ENCODE results near the gene HDAC6. TPM values are rescaled to one million over a fixed set of nuclear protein-coding genes. Genes with fewer than 3 reads are reported as not detected.

HDAC6 gene
- total and polyA plus RNA-seq, 12 donors, result 45.1 to 303 (median 78.1) TPM

DNA sequence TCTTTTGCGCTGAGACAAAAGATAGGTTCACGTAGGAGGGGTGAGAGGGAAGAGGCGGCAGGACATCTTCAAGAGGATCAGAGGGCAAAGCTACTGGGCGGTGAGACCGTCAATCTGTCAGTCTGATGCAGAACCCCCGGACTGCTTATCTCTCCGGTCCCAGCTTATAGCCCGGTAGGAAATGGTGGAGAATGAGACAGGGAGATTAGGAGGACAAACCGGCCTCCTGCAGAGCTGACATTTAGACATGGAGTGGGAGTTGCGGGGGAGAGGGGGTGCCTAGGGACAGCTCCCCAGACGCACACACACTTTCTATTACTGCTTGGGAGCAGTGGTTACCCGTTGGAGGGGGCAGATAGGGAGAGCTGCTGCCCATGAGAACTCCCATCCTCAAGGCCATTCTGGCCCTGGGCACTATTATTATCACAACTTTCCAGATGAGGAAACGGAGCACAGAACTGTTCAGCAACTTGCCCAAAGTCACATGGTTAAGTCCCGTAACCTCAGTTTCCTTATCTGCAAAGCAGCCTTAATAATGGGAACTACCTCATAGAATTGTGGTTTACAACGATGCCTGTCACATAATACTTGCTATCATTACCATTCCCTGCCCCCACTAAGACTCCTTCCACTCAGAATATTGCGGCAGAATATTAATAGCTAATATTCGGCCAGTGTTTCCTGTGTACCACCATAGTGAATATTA lies 1.1 kb upstream of the HDAC6 start:
- no peaks in the 10 kb centered on the region for H3K4me1 ChIP-seq (replicated peaks in 1 of 2)
- whole genome bisulfite sequencing, 4 donors, result 19 to 58% (median 37%) methylated on average over 10 to 17 of the region's 17 CpGs
- intact Hi-C loops (cut with DNase I), result no loop called here
- no peaks in the 10 kb centered on the region for H3K9me3 ChIP-seq (replicated peaks in 1 of 3)
- TF ChIP-seq, protein P1, sequence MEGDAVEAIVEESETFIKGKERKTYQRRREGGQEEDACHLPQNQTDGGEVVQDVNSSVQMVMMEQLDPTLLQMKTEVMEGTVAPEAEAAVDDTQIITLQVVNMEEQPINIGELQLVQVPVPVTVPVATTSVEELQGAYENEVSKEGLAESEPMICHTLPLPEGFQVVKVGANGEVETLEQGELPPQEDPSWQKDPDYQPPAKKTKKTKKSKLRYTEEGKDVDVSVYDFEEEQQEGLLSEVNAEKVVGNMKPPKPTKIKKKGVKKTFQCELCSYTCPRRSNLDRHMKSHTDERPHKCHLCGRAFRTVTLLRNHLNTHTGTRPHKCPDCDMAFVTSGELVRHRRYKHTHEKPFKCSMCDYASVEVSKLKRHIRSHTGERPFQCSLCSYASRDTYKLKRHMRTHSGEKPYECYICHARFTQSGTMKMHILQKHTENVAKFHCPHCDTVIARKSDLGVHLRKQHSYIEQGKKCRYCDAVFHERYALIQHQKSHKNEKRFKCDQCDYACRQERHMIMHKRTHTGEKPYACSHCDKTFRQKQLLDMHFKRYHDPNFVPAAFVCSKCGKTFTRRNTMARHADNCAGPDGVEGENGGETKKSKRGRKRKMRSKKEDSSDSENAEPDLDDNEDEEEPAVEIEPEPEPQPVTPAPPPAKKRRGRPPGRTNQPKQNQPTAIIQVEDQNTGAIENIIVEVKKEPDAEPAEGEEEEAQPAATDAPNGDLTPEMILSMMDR (IDR thresholded peaks at IDR 0.05), result no peak
- no peak for TF ChIP-seq POLR2A (IDR thresholded peaks at IDR 0.05)
- no peaks in the 10 kb centered on the region for H3K27me3 ChIP-seq
- H3K27ac ChIP-seq, result peak overlapping the region; percentile 53 to 96 (median 93)
- H3K4me3 ChIP-seq, result peak overlapping the region in 3 of 4 donors; percentile 20 to 64 (median 40)
- peaks cover 0 to 4% of the 10 kb centered on the region in 2 donors for H3K36me3 ChIP-seq (replicated peaks in 1 of 2)
- peak in 1 of 7 donors; percentile 52 for DNase-seq

DNA sequence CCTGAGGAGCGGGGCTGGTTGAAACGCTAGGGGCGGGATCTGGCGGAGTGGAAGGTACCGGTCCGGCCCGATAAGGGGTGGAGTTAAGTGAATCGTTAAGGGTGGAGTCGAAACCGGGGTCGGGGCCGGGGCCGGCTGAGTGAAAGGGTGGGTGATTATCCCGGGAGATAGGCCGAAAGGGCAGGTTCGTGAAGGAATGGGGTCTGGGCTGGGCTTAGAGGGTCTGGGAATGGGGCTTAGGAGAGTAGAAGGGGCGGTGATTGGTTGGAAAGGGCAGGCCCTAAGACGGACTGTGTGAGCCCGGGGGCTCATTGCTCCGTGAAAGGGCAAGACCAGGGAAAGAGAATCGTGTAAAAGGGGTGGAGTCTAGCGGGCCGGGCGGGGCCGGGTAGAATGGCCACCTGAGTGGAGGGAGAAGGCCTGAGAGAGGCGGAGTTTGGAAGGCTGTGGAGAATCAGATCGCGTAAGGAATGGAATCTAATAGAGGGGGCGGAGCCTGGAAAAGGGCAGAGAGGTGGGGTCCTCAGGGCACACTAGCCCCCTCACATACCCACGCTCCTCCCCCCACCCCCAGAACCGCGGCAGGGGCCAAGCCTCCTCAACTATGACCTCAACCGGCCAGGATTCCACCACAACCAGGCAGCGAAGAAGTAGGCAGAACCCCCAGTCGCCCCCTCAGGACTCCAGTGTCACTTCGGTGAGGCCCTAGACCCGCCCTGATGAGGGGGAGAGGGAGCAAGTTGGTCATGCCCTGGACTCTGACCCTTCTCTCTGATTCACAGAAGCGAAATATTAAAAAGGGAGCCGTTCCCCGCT lies 430 bp downstream of the HDAC6 start:
- WGBS, 4 donors, result 2 to 50% (median 20%) methylated on average over 25 to 40 of the region's 40 CpGs
- intact Hi-C loops (cut with DNase I), result no loop called here

DNA sequence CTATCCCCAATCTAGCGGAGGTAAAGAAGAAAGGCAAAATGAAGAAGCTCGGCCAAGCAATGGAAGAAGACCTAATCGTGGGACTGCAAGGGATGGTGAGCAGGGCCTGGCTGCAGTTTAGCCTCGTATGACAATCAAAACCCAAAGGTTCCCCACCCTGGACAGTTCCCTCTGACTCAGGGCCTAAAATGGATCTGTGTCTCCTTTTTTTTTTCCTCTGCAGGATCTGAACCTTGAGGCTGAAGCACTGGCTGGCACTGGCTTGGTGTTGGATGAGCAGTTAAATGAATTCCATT lies 986 bp downstream of the HDAC6 start:
- H3K4me3 ChIP-seq, result peak overlapping the region in 2 of 4 donors; percentile 30 to 61
- H3K27me3 ChIP-seq, result no peaks in the 10 kb centered on the region
- WGBS, 4 donors, result 40 to 60% (median 50%) methylated on average over 4 of the region's 4 CpGs; no CpG with 5 or more reads in 1 of the 4 donors
- H3K4me1 ChIP-seq (replicated peaks in 1 of 2), result no peaks in the 10 kb centered on the region
- H3K36me3 ChIP-seq (replicated peaks in 1 of 2), result peaks cover 0 to 9% of the 10 kb centered on the region in 2 donors
- DNase-seq, result no peak
- no peaks in the 10 kb centered on the region for H3K9me3 ChIP-seq (replicated peaks in 1 of 3)
- intact Hi-C loops (cut with DNase I), result no loop called here
- no peak for TF ChIP-seq POLR2A (IDR thresholded peaks at IDR 0.05)
- TF ChIP-seq, protein P1 (IDR thresholded peaks at IDR 0.05), result no peak
- peak overlapping the region in 4 of 5 donors; percentile 82 to 100 (median 96) for H3K27ac ChIP-seq

More for the DNA sequence above, 430 bp downstream of the HDAC6 start:
- peak; percentile 55 to 82 for TF ChIP-seq POLR2A (IDR thresholded peaks at IDR 0.05)
- TF ChIP-seq, protein P1 (IDR thresholded peaks at IDR 0.05), result peak in 1 of 6 experiments; percentile 9
- Histone ChIP-seq H3K27me3 (no peaks in the 10 kb centered on the region), H3K4me1 (replicated peaks in 1 of 2) (no peaks in the 10 kb centered on the region), H3K36me3 (replicated peaks in 1 of 2) (peaks cover 0 to 9% of the 10 kb centered on the region in 2 donors), H3K9me3 (replicated peaks in 1 of 3) (no peaks in the 10 kb centered on the region), H3K4me3 (peak overlapping the region in 2 of 4 donors; percentile 30 to 61), H3K27ac (peak overlapping the region; percentile 82 to 100 (median 94))
- DNase-seq, result peak; percentile 77 to 93 (median 89)

DNA sequence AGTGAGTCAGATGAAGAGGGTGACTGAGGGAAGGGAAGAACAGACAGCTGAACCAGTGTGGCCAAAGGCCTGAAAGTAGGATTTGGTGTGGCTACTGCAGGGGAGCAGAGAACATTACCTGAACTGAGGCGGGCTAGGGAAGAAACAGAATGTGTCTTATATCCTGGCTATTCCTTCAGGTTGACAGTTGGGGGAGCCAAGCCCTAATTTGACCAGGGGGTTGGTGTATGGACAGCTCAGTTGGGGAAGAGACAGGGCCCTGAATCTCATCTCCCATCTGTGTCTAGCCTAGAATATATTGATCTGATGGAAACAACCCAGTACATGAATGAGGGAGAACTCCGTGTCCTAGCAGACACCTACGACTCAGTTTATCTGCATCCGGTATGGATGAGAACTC lies 4.2 kb downstream of the HDAC6 start:
- H3K27ac ChIP-seq, result no peak overlapping the region
- H3K9me3 ChIP-seq (replicated peaks in 1 of 3), result no peaks in the 10 kb centered on the region
- intact Hi-C loops (cut with DNase I), result no loop called here
- DNase-seq, result no peak
- peaks cover 0 to 9% of the 10 kb centered on the region in 2 donors for H3K36me3 ChIP-seq (replicated peaks in 1 of 2)
- no peaks in the 10 kb centered on the region for H3K27me3 ChIP-seq
- 82 to 100% (median 93%) methylated on average over 3 to 4 of the region's 4 CpGs for WGBS, 4 donors
- no peak for TF ChIP-seq POLR2A (IDR thresholded peaks at IDR 0.05)
- TF ChIP-seq, protein P1 (IDR thresholded peaks at IDR 0.05), result no peak
- no peak overlapping the region for H3K4me3 ChIP-seq
- no peaks in the 10 kb centered on the region for H3K4me1 ChIP-seq (replicated peaks in 1 of 2)

Measured in adrenal gland (tissue), 12 donors.